ENCODE data around the gene ADAMTSL3.

ADAMTSL3 gene

DNA sequence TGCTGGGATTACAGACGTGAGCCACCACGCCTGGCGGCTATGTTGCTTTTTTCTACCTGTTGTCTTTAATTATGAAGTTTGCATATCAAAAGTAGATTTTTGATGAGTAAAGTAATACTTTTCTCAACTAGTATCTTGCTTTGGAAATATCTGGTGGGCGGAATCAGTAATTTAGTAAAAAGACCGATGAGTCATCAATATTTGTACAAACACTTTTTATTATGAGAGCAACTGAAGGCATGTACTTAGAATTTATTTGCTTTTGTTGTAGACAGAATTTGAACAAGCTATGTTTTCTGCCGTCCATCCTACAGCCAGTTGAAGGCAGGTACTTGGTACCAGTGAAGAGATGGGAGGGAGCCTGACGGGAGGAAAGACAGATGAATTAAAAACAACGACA is 164.7 kb downstream of the ADAMTSL3 start:
- Histone ChIP-seq H4K20me1 (ENCODE audit: insufficient read depth, low read length, poor library complexity, severe bottlenecking) (no peaks in the 10 kb centered on the region), H3K79me2 (ENCODE audit: insufficient read depth, low read length) (no peaks in the 10 kb centered on the region), H3K9ac (ENCODE audit: low read depth, low read length, poor library complexity, severe bottlenecking) (no peak overlapping the region), H2AFZ (ENCODE audit: low read length) (no peak overlapping the region), H3K4me3 (ENCODE audit: low read length, poor library complexity, severe bottlenecking) (no peak overlapping the region), H3F3A (ENCODE audit: low read depth) (no peaks in the 10 kb centered on the region), H3K36me3 (ENCODE audit: insufficient read depth, low read length) (no peaks in the 10 kb centered on the region), H3K9me3 (ENCODE audit: insufficient read depth, low read depth, low read length) (no peaks in the 10 kb centered on the region), H3K27me3 (ENCODE audit: insufficient read depth, low read length, poor library complexity, severe bottlenecking) (no peaks in the 10 kb centered on the region), H3K4me1 (ENCODE audit: insufficient read depth, low read length, poor library complexity, severe bottlenecking) (no peaks in the 10 kb centered on the region), H3K9me2 (replicated peaks; ENCODE audit: low read depth, low read length) (no peaks in the 10 kb centered on the region), H3K4me2 (ENCODE audit: low read depth, low read length, poor library complexity, severe bottlenecking) (no peak overlapping the region)
- TF ChIP-seq EZH2phosphoT487 (IDR thresholded peaks at IDR 0.05; ENCODE audit: borderline replicate concordance): no peak
- TF ChIP-seq, protein P1, sequence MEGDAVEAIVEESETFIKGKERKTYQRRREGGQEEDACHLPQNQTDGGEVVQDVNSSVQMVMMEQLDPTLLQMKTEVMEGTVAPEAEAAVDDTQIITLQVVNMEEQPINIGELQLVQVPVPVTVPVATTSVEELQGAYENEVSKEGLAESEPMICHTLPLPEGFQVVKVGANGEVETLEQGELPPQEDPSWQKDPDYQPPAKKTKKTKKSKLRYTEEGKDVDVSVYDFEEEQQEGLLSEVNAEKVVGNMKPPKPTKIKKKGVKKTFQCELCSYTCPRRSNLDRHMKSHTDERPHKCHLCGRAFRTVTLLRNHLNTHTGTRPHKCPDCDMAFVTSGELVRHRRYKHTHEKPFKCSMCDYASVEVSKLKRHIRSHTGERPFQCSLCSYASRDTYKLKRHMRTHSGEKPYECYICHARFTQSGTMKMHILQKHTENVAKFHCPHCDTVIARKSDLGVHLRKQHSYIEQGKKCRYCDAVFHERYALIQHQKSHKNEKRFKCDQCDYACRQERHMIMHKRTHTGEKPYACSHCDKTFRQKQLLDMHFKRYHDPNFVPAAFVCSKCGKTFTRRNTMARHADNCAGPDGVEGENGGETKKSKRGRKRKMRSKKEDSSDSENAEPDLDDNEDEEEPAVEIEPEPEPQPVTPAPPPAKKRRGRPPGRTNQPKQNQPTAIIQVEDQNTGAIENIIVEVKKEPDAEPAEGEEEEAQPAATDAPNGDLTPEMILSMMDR (conservative IDR thresholded peaks at IDR 0.05; ENCODE audit: low read length): no peak

DNA sequence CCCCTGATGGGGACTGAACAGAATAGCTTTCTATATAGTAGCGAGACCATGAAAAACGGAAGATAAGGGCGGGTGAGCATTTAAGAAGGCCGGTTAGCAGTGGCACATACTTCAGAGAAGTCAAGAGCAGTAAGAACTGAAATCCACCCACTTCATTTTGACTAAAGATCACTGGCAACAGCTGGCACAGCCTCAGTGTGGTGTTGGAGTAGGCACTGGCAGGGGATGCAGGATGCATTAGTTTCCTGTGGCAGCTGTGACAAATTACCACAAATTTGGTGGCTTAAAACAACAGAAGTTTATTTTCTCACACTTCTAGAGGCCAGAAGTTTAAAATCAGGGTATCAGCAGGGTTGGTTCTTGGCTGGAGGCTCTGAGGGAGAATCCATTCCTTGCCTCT is 176.5 kb downstream of the ADAMTSL3 start:
- no peaks in the 10 kb centered on the region for H3K27me3 ChIP-seq (ENCODE audit: insufficient read depth, low read length, poor library complexity, severe bottlenecking)
- H3K4me3 ChIP-seq (ENCODE audit: low read length, poor library complexity, severe bottlenecking): no peak overlapping the region
- H3K4me1 ChIP-seq (ENCODE audit: insufficient read depth, low read length, poor library complexity, severe bottlenecking): no peaks in the 10 kb centered on the region
- H3K4me2 ChIP-seq (ENCODE audit: low read depth, low read length, poor library complexity, severe bottlenecking): no peak overlapping the region
- TF ChIP-seq EZH2phosphoT487 (IDR thresholded peaks at IDR 0.05; ENCODE audit: borderline replicate concordance): no peak
- TF ChIP-seq, protein P1 (conservative IDR thresholded peaks at IDR 0.05; ENCODE audit: low read length): no peak
- no peak overlapping the region for H3K9ac ChIP-seq (ENCODE audit: low read depth, low read length, poor library complexity, severe bottlenecking)
- no peak overlapping the region for H2AFZ ChIP-seq (ENCODE audit: low read length)
- H3K36me3 ChIP-seq (ENCODE audit: insufficient read depth, low read length): no peaks in the 10 kb centered on the region
- no peaks in the 10 kb centered on the region for H3K9me3 ChIP-seq (ENCODE audit: insufficient read depth, low read depth, low read length)
- no peaks in the 10 kb centered on the region for H3K79me2 ChIP-seq (ENCODE audit: insufficient read depth, low read length)
- no peaks in the 10 kb centered on the region for H3K9me2 ChIP-seq (replicated peaks; ENCODE audit: low read depth, low read length)
- no peaks in the 10 kb centered on the region for H4K20me1 ChIP-seq (ENCODE audit: insufficient read depth, low read length, poor library complexity, severe bottlenecking)
- H3F3A ChIP-seq (ENCODE audit: low read depth): no peaks in the 10 kb centered on the region

DNA sequence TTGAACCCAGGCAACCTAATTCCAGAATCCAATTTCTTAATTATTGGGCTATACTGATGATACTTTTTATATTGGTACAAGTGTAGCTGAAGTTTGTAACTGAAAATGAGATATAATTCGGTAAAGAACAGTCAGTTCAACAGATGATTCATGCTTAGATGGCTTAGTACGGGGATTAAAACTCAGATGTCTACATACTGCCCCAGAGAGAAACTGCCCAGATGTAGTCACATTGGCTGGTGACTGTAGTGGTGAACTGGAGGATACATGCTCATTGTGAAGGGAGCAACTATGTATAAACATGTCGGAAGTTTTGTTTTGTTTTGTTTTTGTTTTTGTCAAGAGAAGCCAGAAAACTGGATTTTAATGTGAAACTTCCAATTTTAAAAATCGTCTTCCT is 179.6 kb downstream of the ADAMTSL3 start:
- Histone ChIP-seq H3K27me3 (ENCODE audit: insufficient read depth, low read length, poor library complexity, severe bottlenecking) (no peaks in the 10 kb centered on the region), H3K4me2 (ENCODE audit: low read depth, low read length, poor library complexity, severe bottlenecking) (no peak overlapping the region), H2AFZ (ENCODE audit: low read length) (no peak overlapping the region), H3K9me3 (ENCODE audit: insufficient read depth, low read depth, low read length) (no peaks in the 10 kb centered on the region), H4K20me1 (ENCODE audit: insufficient read depth, low read length, poor library complexity, severe bottlenecking) (no peaks in the 10 kb centered on the region), H3K79me2 (ENCODE audit: insufficient read depth, low read length) (no peaks in the 10 kb centered on the region), H3K9ac (ENCODE audit: low read depth, low read length, poor library complexity, severe bottlenecking) (no peak overlapping the region), H3K9me2 (replicated peaks; ENCODE audit: low read depth, low read length) (no peaks in the 10 kb centered on the region), H3F3A (ENCODE audit: low read depth) (no peaks in the 10 kb centered on the region), H3K4me3 (ENCODE audit: low read length, poor library complexity, severe bottlenecking) (no peak overlapping the region), H3K4me1 (ENCODE audit: insufficient read depth, low read length, poor library complexity, severe bottlenecking) (no peaks in the 10 kb centered on the region), H3K36me3 (ENCODE audit: insufficient read depth, low read length) (no peaks in the 10 kb centered on the region)
- TF ChIP-seq, protein P1 (conservative IDR thresholded peaks at IDR 0.05; ENCODE audit: low read length): no peak
- TF ChIP-seq EZH2phosphoT487 (IDR thresholded peaks at IDR 0.05; ENCODE audit: borderline replicate concordance): no peak
